ENCODE results near the gene MREG. TPM values are rescaled to one million over a fixed set of nuclear protein-coding genes. Genes with fewer than 3 reads are reported as not detected.
A peak's percentile ranks its signal among the peaks of the same experiment; 100 is the strongest.

The MREG gene
- total RNA-seq, 1 donor from 2014 or later = 11.9 TPM

GRCh38 chr2:215949991-215950404 is 63.4 kb downstream of the MREG start:
- Mint-ChIP-seq H3K4me1 (no peaks in the 10 kb centered on the region), H3K36me3 (peaks cover 7% of the 10 kb centered on the region), H3K27ac (no peak overlapping the region), H3K4me3 (no peak overlapping the region), H3K27me3 (ENCODE audit: low read depth) (no peaks in the 10 kb centered on the region), H3K9me3 (no peaks in the 10 kb centered on the region)
- no peak for DNase-seq (ENCODE audit: low spot score in 2 of 2, unreplicated experiment in 2 of 2)
- peak; percentile 63 for TF ChIP-seq CTCF (IDR thresholded peaks at IDR 0.05; ENCODE audit: unreplicated experiment)

DNA sequence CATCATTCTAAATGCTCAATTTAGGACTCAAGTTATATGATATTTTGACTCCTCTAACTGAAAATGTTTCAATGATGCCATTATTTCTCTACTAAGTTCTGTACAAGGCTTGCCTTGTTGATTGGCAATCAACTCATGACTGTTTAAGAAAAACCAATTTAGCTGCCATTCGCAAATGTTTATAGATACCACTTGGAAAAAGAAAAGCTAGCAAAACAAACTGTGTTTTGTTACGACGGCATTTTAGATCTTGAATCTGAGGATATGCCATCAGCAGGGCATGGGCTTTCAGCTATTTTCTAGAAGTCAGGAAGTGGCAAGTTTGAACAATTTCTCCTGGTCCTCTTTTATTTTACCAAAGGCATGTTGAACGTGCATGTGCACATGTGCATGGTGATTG is 65.3 kb downstream of the MREG start:
- no peaks in the 10 kb centered on the region for H3K27me3 Mint-ChIP-seq (ENCODE audit: low read depth)
- no peak overlapping the region for H3K27ac Mint-ChIP-seq
- H3K4me1 Mint-ChIP-seq = no peaks in the 10 kb centered on the region
- peaks cover 19% of the 10 kb centered on the region for H3K36me3 Mint-ChIP-seq
- no peak for DNase-seq (ENCODE audit: low spot score in 2 of 2, unreplicated experiment in 2 of 2)
- no peak overlapping the region for H3K4me3 Mint-ChIP-seq
- no peak for TF ChIP-seq CTCF (IDR thresholded peaks at IDR 0.05; ENCODE audit: unreplicated experiment)
- H3K9me3 Mint-ChIP-seq = no peaks in the 10 kb centered on the region

DNA sequence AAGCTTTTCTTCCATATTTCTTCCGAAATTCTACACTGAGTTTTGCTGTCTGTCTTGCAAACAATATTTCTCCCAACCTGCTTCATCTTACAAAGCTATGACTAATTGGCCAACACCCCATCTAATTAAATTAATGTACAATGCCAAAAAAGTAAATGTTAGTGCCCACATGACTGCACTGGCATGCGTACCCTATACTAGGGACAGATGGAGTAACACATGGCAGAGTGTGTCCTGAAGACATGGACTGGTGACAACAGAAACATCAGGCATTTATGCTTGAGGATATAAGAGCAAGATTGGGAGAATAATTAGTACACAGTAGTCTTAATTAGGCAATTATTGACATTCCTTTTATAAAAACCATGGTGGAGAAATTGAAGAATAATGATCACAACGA is 66.8 kb downstream of the MREG start:
- no peaks in the 10 kb centered on the region for H3K27me3 Mint-ChIP-seq (ENCODE audit: low read depth)
- no peaks in the 10 kb centered on the region for H3K9me3 Mint-ChIP-seq
- no peak overlapping the region for H3K27ac Mint-ChIP-seq
- TF ChIP-seq CTCF (IDR thresholded peaks at IDR 0.05; ENCODE audit: unreplicated experiment) = no peak
- no peak overlapping the region for H3K4me3 Mint-ChIP-seq
- H3K4me1 Mint-ChIP-seq = no peaks in the 10 kb centered on the region
- no peak for DNase-seq (ENCODE audit: low spot score in 2 of 2, unreplicated experiment in 2 of 2)
- H3K36me3 Mint-ChIP-seq = peaks cover 20% of the 10 kb centered on the region

DNA sequence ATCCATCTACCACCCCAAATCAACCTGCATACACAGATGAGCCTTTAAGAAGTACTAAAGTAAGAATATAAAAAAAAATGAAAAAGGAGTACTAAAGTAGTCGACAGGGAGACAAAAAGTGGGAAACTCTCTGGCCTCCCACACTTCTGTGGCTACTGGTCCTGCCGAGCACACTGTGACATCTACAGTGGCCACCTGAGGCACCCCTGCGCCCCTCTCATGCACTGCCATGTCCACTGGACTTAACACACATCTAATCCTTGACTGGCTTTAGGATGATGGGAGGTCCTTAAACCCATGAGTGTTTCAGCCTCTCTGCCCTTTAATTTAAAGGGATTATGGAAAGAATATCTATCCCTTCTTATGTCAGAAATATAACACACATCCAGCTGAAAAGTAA is 71.2 kb downstream of the MREG start:
- Mint-ChIP-seq H3K27ac (no peak overlapping the region), H3K9me3 (no peaks in the 10 kb centered on the region), H3K27me3 (ENCODE audit: low read depth) (no peaks in the 10 kb centered on the region), H3K4me3 (no peak overlapping the region), H3K36me3 (peaks cover 28% of the 10 kb centered on the region), H3K4me1 (no peaks in the 10 kb centered on the region)
- no peak for DNase-seq (ENCODE audit: low spot score in 2 of 2, unreplicated experiment in 2 of 2)
- TF ChIP-seq CTCF (IDR thresholded peaks at IDR 0.05; ENCODE audit: unreplicated experiment) = no peak

GRCh38 chr2:215941726-215942125 is 71.6 kb downstream of the MREG start:
- DNase-seq (ENCODE audit: low spot score in 2 of 2, unreplicated experiment in 2 of 2) = no peak
- Mint-ChIP-seq H3K27ac (no peak overlapping the region), H3K36me3 (peaks cover 28% of the 10 kb centered on the region), H3K4me1 (no peaks in the 10 kb centered on the region), H3K9me3 (no peaks in the 10 kb centered on the region), H3K27me3 (ENCODE audit: low read depth) (no peaks in the 10 kb centered on the region), H3K4me3 (no peak overlapping the region)
- TF ChIP-seq CTCF (IDR thresholded peaks at IDR 0.05; ENCODE audit: unreplicated experiment) = no peak

DNA sequence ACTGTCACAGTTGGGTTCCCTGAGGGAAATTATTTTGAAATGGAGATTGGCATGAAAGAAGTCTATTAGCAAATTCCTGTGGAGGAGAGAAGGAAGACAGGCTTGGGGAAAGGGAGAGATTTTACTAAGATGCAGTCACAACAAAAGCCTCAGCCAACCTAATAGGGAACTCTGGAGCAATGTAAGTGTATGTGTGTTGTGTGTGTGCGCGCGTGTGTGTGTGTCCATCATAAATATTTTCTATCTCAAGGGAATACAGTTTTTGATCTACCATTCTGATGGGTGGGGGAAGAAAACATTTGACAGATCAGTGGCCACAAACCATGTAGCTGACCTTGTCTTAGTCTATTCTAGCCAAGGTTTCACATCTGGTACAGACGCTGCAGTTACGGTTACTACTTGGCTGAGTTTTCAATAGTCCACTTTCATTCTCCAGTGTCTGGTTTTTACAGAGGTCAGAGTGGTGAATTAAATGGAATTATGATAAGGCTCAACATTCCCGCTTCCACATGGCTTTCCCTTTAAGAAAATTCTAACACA is 72.6 kb downstream of the MREG start:
- TF ChIP-seq CTCF (IDR thresholded peaks at IDR 0.05; ENCODE audit: unreplicated experiment) = no peak
- H3K4me3 Mint-ChIP-seq = no peak overlapping the region
- no peaks in the 10 kb centered on the region for H3K9me3 Mint-ChIP-seq
- no peak overlapping the region for H3K27ac Mint-ChIP-seq
- H3K4me1 Mint-ChIP-seq = no peaks in the 10 kb centered on the region
- no peaks in the 10 kb centered on the region for H3K27me3 Mint-ChIP-seq (ENCODE audit: low read depth)
- peaks cover 27% of the 10 kb centered on the region for H3K36me3 Mint-ChIP-seq
- no peak for DNase-seq (ENCODE audit: low spot score in 2 of 2, unreplicated experiment in 2 of 2)

Measured in mesothelial cell of epicardium (in vitro differentiated cells).